ENCODE measurements around the gene CDH24. TPM values are rescaled to one million over a fixed set of nuclear protein-coding genes. Genes with fewer than 3 reads are reported as not detected.

Gene CDH24
- total and polyA plus RNA-seq, 9 of the 15 experiments (the other 6 are each of a cell fraction or from before 2014, with no cell fraction given): 0.04 to 16.2 (median 4.9) TPM

GRCh38 chr14:23085458-23085857 is 28.1 kb upstream of the CDH24 start:
- Histone ChIP-seq H3K4me3 (no peak overlapping the region), H3K4me1 (replicated peaks in 1 of 2; ENCODE audit: control insufficient read depth in 2 of 2, insufficient read depth in 2 of 2, low read length in 2 of 2) (no peaks in the 10 kb centered on the region), H3K27me3 (ENCODE audit: control insufficient read depth in 2 of 2, insufficient read depth in 2 of 2, low read length in 2 of 2) (no peaks in the 10 kb centered on the region), H3K27ac (ENCODE audit: extremely low read depth, low read depth, low read length) (no peak overlapping the region), H3K9me3 (replicated peaks; ENCODE audit: control insufficient read depth, insufficient read depth, low read depth, low read length) (no peaks in the 10 kb centered on the region), H4K20me1 (replicated peaks; ENCODE audit: control insufficient read depth, insufficient read depth, low read length) (no peaks in the 10 kb centered on the region), H3K79me2 (ENCODE audit: control insufficient read depth, insufficient read depth, low read length) (peaks cover 13% of the 10 kb centered on the region; the same call in 2 of the 3 replicates), H3K4me2 (ENCODE audit: insufficient read depth, low read length) (no peak overlapping the region), H2AFZ (ENCODE audit: low read depth, low read length) (no peak overlapping the region), H3K36me3 (ENCODE audit: control insufficient read depth, insufficient read depth, low read length) (peaks cover 99% of the 10 kb centered on the region), H3K9ac (ENCODE audit: insufficient read depth in 1 of 2, low read depth in 2 of 2, low read length in 2 of 2) (no peak overlapping the region), H3K9me1 (ENCODE audit: control insufficient read depth, insufficient read depth, low read length) (no peaks in the 10 kb centered on the region)
- no peak for DNase-seq (ENCODE audit: extremely low read depth in 1 of 4, low spot score in 3 of 4)
- FAIRE-seq: no peak
- ChIA-PET POLR2A (interaction anchor here (1.1 to 2.4 kb wide), 3 partner anchors 9 to 24 kb away, joined by 3 to 11 read pairs (median 4); partner anchors contain the start of genes ACIN1 and C14orf119), CTCF (ENCODE audit: low intra/inter-chr PET ratio) (no interaction called here)
- ATAC-seq: no peak
- intact Hi-C loops (cut with micrococcal nuclease): no loop called here
- in situ Hi-C loops (cut with MboI): no loop called here
- BruUV-seq (replicated peaks): no TSS peak
- WGBS (ENCODE audit: insufficient coverage, low coverage, missing lambda C conversion rate): 93% methylated on average over 3 of the region's 3 CpGs
- TF ChIP-seq ARNT (IDR thresholded peaks at IDR 0.05) (no peak), DEAF1 (CRISPR knock-in tag; IDR thresholded peaks at IDR 0.05) (no peak), HMBOX1 (IDR thresholded peaks at IDR 0.05) (no peak), ZNF707 (CRISPR knock-in tag; conservative IDR thresholded peaks at IDR 0.05) (no peak), CEBPB (tag; IDR thresholded peaks at IDR 0.05) (no peak), XRCC5 (IDR thresholded peaks at IDR 0.05; ENCODE audit: low read depth, low read length) (no peak), TEAD2 (tag; IDR thresholded peaks at IDR 0.05) (no peak), PRDM10 (IDR thresholded peaks at IDR 0.05; ENCODE audit: partially characterized antibody) (no peak), HES1 (IDR thresholded peaks at IDR 0.05; ENCODE audit: low read depth) (no peak), CBX2 (IDR thresholded peaks at IDR 0.05; ENCODE audit: insufficient read depth, low read length, poor library complexity, severe bottlenecking) (no peak), GABPB1 (CRISPR knock-in tag; IDR thresholded peaks at IDR 0.05) (no peak), TFAM (CRISPR knock-in tag; conservative IDR thresholded peaks at IDR 0.05) (no peak), MTF1 (CRISPR knock-in tag; IDR thresholded peaks at IDR 0.05; ENCODE audit: borderline replicate concordance) (no peak), TAF9B (IDR thresholded peaks at IDR 0.05; ENCODE audit: partially characterized antibody) (no peak), CAMTA2 (CRISPR knock-in tag; conservative IDR thresholded peaks at IDR 0.05) (no peak), PREB (CRISPR knock-in tag; IDR thresholded peaks at IDR 0.05) (no peak)
